Fibroblast of lung (primary cell): ENCODE measurements around the gene KIAA1217. TPM values are rescaled to one million over a fixed set of nuclear protein-coding genes. Genes with fewer than 3 reads are reported as not detected.

Experiments
- DNase-seq, 2 donors: peaks; one replicate each; pipeline versions ENCODE4 v3.0.0 to v3.0.0-alpha.2; 2010; ENCODE audit warnings: low read depth in 2 of 2
- H2AFZ ChIP-seq: 2 replicates; pipeline ENCODE4 v1.5.1; 2012; ENCODE audit warnings: low read length, control low read depth, inconsistent platforms
- H3K27ac ChIP-seq: 2 replicates; pipeline ENCODE4 v1.5.1; 2011; ENCODE audit warnings: low read length, control low read depth; ENCODE audit not compliant: insufficient read depth
- H3K27me3 ChIP-seq: 2 replicates; pipeline ENCODE4 v1.5.1; 2011; ENCODE audit warnings: mild to moderate bottlenecking, low read length; ENCODE audit not compliant: control insufficient read depth, insufficient read depth
- H3K36me3 ChIP-seq: 2 replicates; pipeline ENCODE4 v1.5.1; 2011; ENCODE audit warnings: low read length; ENCODE audit not compliant: control insufficient read depth, insufficient read depth
- H3K4me1 ChIP-seq: 2 replicates; pipeline ENCODE4 v1.5.1; 2011; ENCODE audit warnings: low read length; ENCODE audit not compliant: control insufficient read depth, insufficient read depth; ENCODE audit errors: extremely low read depth
- H3K4me2 ChIP-seq: 2 replicates; pipeline ENCODE4 v1.5.1; 2011; ENCODE audit warnings: low read length, control low read depth; ENCODE audit not compliant: insufficient read depth; ENCODE audit errors: extremely low read depth
- H3K4me3 ChIP-seq, 4 experiments: fragments of 200-600 bp in 1 of 4; sonication (generic) in 1 of 4; replicated peaks in 1 of 4; 2 replicates each; pipeline ENCODE4 v1.5.1; 2011 to 2016; ENCODE audit warnings: low read length in 4 of 4, low read depth in 3 of 4, mild to moderate bottlenecking in 3 of 4, control low read depth in 2 of 4, inconsistent platforms in 1 of 4, mixed read lengths in 1 of 4; ENCODE audit not compliant: insufficient read depth in 1 of 4; ENCODE audit errors: control extremely low read depth in 1 of 4
- H3K79me2 ChIP-seq: 2 replicates; pipeline ENCODE4 v1.5.1; 2012; ENCODE audit warnings: mild to moderate bottlenecking, low read length, inconsistent platforms; ENCODE audit not compliant: control insufficient read depth, insufficient read depth
- H3K9ac ChIP-seq: 2 replicates; pipeline ENCODE4 v1.5.1; 2011; ENCODE audit warnings: mild to moderate bottlenecking, low read length, control low read depth; ENCODE audit not compliant: insufficient read depth
- H3K9me3 ChIP-seq: 2 replicates; pipeline ENCODE4 v1.5.1; 2012; ENCODE audit warnings: low read depth, low read length; ENCODE audit not compliant: control insufficient read depth, insufficient read depth
- H4K20me1 ChIP-seq: 2 replicates; pipeline ENCODE4 v1.5.1; 2011; ENCODE audit warnings: low read length; ENCODE audit not compliant: control insufficient read depth, insufficient read depth; ENCODE audit errors: extremely low read depth
- EZH2 ChIP-seq: IDR thresholded peaks from 2 replicates; pipeline ENCODE4 v1.5.1; 2012; ENCODE audit warnings: low read length, control low read depth, mild to moderate bottlenecking; ENCODE audit errors: missing control alignments
- polyA plus RNA-seq, 2 donors: library from polyadenylated mRNA; depleted of rRNA in 1 of 2; stranded (reverse) in 1 of 2; unstranded in 1 of 2; fragments of >200 nt; gene quantifications; 2 replicates each; pipeline ENCODE4 v1.2.1, GENCODE V29; 2011 to 2012; ENCODE audit warnings: missing spikeins in 1 of 2
- total RNA-seq: library from RNA; depleted of rRNA; stranded (reverse); fragments of >200 nt; gene quantifications from 2 replicates; pipeline ENCODE4 v1.2.1, GENCODE V29; 2014
- TF ChIP-seq, protein P1 (sequence below), 2 donors: IDR thresholded peaks in 1 of 2; conservative IDR thresholded peaks in 1 of 2; 1 replicate in 1 of 2; 2 replicates in 1 of 2; pipeline ENCODE4 v1.5.1; 2011 to 2012; ENCODE audit warnings: low read length in 2 of 2, control low read depth in 1 of 2, inconsistent platforms in 1 of 2, low read depth in 1 of 2, mild to moderate bottlenecking in 1 of 2

KIAA1217 gene
- total and polyA plus RNA-seq, 2 donors (not counting 1 experiment from before 2014, with no cell fraction given): 0.92 to 1.5 TPM

DNA sequence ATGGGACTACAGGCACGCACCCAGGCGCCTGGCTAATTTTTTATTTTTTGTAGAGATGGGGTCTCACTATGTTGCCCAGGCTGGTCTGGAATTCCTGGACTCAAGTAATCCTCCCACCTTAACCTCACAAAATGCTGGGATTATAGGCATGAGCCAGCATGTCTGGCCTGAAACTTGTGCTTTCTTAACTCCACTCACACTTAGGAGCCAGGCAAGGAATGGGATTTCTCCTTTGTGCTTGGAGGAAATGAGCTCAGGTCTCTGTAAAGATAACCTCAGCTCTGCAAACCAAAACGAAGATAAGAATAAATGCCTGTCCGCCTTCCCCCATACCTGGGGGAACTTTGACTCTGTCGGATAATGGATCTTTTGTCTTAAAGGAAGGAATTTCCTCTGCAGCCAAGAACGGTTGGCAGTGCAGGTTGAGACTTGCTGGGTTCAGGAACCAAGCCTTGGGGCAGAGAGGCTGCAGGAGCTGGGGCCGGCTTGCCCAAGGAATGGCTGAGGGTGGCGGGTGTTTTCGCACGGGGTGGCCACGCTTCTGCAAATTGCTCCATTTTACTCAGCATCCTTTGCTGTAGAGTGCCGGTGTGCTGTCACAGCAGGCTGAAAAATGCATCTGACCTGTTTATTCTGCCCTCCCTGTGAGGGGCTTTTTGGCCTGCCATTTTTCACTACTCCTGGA, 174.2 kb downstream of the KIAA1217 start:
- Histone ChIP-seq H2AFZ (no peak overlapping the region), H3K4me2 (no peak overlapping the region), H3K27me3 (no peaks in the 10 kb centered on the region), H4K20me1 (no peaks in the 10 kb centered on the region), H3K79me2 (no peaks in the 10 kb centered on the region), H3K4me1 (no peaks in the 10 kb centered on the region), H3K9ac (no peak overlapping the region), H3K4me3 (no peak overlapping the region), H3K36me3 (no peaks in the 10 kb centered on the region), H3K27ac (no peak overlapping the region), H3K9me3 (no peaks in the 10 kb centered on the region)
- TF ChIP-seq, protein P1, sequence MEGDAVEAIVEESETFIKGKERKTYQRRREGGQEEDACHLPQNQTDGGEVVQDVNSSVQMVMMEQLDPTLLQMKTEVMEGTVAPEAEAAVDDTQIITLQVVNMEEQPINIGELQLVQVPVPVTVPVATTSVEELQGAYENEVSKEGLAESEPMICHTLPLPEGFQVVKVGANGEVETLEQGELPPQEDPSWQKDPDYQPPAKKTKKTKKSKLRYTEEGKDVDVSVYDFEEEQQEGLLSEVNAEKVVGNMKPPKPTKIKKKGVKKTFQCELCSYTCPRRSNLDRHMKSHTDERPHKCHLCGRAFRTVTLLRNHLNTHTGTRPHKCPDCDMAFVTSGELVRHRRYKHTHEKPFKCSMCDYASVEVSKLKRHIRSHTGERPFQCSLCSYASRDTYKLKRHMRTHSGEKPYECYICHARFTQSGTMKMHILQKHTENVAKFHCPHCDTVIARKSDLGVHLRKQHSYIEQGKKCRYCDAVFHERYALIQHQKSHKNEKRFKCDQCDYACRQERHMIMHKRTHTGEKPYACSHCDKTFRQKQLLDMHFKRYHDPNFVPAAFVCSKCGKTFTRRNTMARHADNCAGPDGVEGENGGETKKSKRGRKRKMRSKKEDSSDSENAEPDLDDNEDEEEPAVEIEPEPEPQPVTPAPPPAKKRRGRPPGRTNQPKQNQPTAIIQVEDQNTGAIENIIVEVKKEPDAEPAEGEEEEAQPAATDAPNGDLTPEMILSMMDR (conservative IDR thresholded peaks at IDR 0.05 in 1 of 2, IDR thresholded peaks at IDR 0.05 in 1 of 2; ENCODE audit: low read depth in 1 of 2, low read length in 2 of 2): no peak
- TF ChIP-seq EZH2: no peak
- DNase-seq: peak in 1 of 2 donors; percentile 87

DNA sequence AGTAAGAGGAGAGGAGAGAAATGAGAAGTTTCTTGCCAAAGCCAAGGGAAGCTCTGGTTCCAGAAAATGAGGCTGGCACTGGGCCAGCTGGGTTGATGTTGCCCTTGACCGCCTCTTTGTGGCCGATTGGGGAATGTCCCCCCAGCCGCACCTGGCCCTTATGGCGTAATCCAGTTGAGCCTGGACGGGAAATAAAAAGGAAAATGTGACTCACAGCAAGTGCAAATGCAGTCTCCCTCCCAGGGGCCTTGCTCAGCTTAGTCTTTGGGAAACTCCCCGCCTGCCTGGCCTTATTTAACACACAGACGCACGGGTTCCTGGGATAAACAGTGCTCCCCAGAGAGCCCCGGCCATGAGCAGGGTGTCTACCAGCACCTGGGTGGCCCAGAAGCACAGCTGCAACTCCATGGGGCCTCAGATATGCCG, 174.8 kb downstream of the KIAA1217 start:
- Histone ChIP-seq H3K9ac (no peak overlapping the region), H3K36me3 (no peaks in the 10 kb centered on the region), H4K20me1 (no peaks in the 10 kb centered on the region), H3K4me1 (no peaks in the 10 kb centered on the region), H3K79me2 (no peaks in the 10 kb centered on the region), H3K9me3 (no peaks in the 10 kb centered on the region), H3K27me3 (no peaks in the 10 kb centered on the region), H3K4me2 (no peak overlapping the region), H3K27ac (no peak overlapping the region), H3K4me3 (no peak overlapping the region), H2AFZ (no peak overlapping the region)
- TF ChIP-seq EZH2: no peak
- TF ChIP-seq, protein P1 (conservative IDR thresholded peaks at IDR 0.05 in 1 of 2, IDR thresholded peaks at IDR 0.05 in 1 of 2; ENCODE audit: low read depth in 1 of 2, low read length in 2 of 2): peak in 1 of 2 donors; percentile 54
- peak; percentile 92 to 99 for DNase-seq

DNA sequence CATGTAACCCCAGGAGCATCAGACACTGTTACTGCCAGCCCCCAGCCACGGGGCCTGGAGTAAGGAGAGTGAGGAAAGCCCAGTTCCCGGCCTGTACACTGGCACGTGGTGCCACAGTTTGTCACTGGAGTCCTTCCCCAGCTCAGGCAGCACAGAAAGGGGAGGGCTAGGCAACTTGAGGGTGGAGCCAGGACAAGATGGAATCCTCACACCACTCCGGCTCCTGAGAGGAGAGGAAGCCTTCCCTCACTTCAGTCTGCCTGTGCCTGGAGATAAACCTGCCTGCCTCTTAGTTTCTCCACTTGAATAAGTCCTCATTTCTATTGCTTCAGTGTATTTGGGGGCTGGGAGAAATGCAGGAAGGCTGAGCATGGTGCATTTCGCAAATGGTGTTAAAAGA, 176.0 kb downstream of the KIAA1217 start:
- Histone ChIP-seq H3K36me3 (no peaks in the 10 kb centered on the region), H4K20me1 (no peaks in the 10 kb centered on the region), H3K9ac (no peak overlapping the region), H3K4me3 (no peak overlapping the region), H3K79me2 (no peaks in the 10 kb centered on the region), H3K27me3 (no peaks in the 10 kb centered on the region), H3K9me3 (no peaks in the 10 kb centered on the region), H3K27ac (no peak overlapping the region), H2AFZ (no peak overlapping the region), H3K4me1 (no peaks in the 10 kb centered on the region), H3K4me2 (no peak overlapping the region)
- peak in 1 of 2 donors; percentile 31 for DNase-seq
- TF ChIP-seq, protein P1 (conservative IDR thresholded peaks at IDR 0.05 in 1 of 2, IDR thresholded peaks at IDR 0.05 in 1 of 2; ENCODE audit: low read depth in 1 of 2, low read length in 2 of 2): no peak
- no peak for TF ChIP-seq EZH2
